Adrenal gland (tissue), 12 donors: ENCODE measurements around the gene GPATCH8. TPM values are rescaled to one million over a fixed set of nuclear protein-coding genes. Genes with fewer than 3 reads are reported as not detected.
A peak's percentile ranks its signal among the peaks of the same experiment; 100 is the strongest.

Source experiments
- DNase-seq, 7 donors: peaks; one replicate each; pipeline ENCODE4 v3.0.0-alpha.2; 2019 to 2020
- H3K27ac ChIP-seq, 5 donors: fragments of 200-600 bp; sonication (generic) in 4 of 5; 1 replicate in 3 of 5; 2 replicates in 2 of 5; pipeline versions ENCODE4 v1.5.1 to v1.8.0; 2016 to 2020; ENCODE audit warnings: mild to moderate bottlenecking in 1 of 5
- H3K27me3 ChIP-seq: fragments of 200-600 bp; 2 replicates; pipeline ENCODE4 v1.8.0; 2021
- H3K36me3 ChIP-seq, 2 donors: fragments of 200-600 bp; replicated peaks in 1 of 2; 1 replicate in 1 of 2; 2 replicates in 1 of 2; pipeline versions ENCODE4 v1.5.1 to v1.8.0; 2018 to 2022
- H3K4me1 ChIP-seq, 2 donors: fragments of 200-600 bp; replicated peaks in 1 of 2; 1 replicate in 1 of 2; 2 replicates in 1 of 2; pipeline versions ENCODE4 v1.5.1 to v1.8.0; 2018 to 2021
- H3K4me3 ChIP-seq, 4 donors: fragments of 200-600 bp; sonication (generic) in 3 of 4; one replicate each; pipeline ENCODE4 v1.5.1; 2016 to 2018
- H3K9me3 ChIP-seq, 3 donors: fragments of 200-600 bp; sonication (generic) in 1 of 3; replicated peaks in 1 of 3; 1 replicate in 2 of 3; 2 replicates in 1 of 3; pipeline versions ENCODE4 v1.5.1 to v1.8.0; 2016 to 2021
- POLR2A ChIP-seq, 2 donors: fragments of 450-650 bp; IDR thresholded peaks; one replicate each; pipeline ENCODE4 v1.6.1; 2017; ENCODE audit warnings: antibody characterized with exemption in 2 of 2, mild to moderate bottlenecking in 2 of 2, moderate library complexity in 1 of 2
- WGBS, 4 donors: extraction: QIAGEN DNeasy Blood & Tissue Kit in 2 of 4; methylation state at CpG; one replicate each; pipeline versions ENCODE4 v1.1.5 to v1.1.7; 2013 to 2017; 5-methylcytosine and 5-hydroxymethylcytosine counted together
- intact Hi-C, 2 donors: fragments of 100-400 bp; cut with DNase I; formaldehyde crosslinking; loops; one replicate each; pipeline versions ENCODE4 v1.14.1 to v1.15.0; 2022 to 2023
- polyA plus RNA-seq, 3 donors: library from polyadenylated mRNA; stranded (reverse); fragments of 200-250 nt in 2 of 3; fragments of 350-450 nt in 1 of 3; fragmentation: Illumina TruSeq in 1 of 3; extraction: RNeasy Lipid Tissue Mini Kit (QIAGEN cat#74804) in 1 of 3; gene quantifications; one replicate each; pipeline ENCODE4 v1.2.3, GENCODE V29; 2013 to 2014
- total RNA-seq, 9 donors: library from RNA; depleted of rRNA in 4 of 9; stranded (reverse); fragments of >200 nt in 4 of 9; fragments of 120-200 nt in 1 of 9; fragmentation: NEBNext Ultra II Directional in 1 of 9; extraction: Animal tissue kit (Norgen Biotek cat#: 25700) in 1 of 9; gene quantifications; one replicate each; pipeline versions ENCODE4 v1.1.0 to v1.2.4, GENCODE V29; 2013 to 2023
- TF ChIP-seq, protein P1 (sequence below), 6 experiments: fragments of 450-650 bp in 4 of 6; fragments of 200-600 bp in 2 of 6; sonication (generic) in 1 of 6; IDR thresholded peaks; 1 replicate in 5 of 6; 2 replicates in 1 of 6; pipeline versions ENCODE4 v1.5.1 to v1.8.0; 2016 to 2021; ENCODE audit warnings: antibody characterized with exemption in 6 of 6, mild to moderate bottlenecking in 2 of 6, moderate library complexity in 1 of 6
- donor health status: healthy with polysubstance abuse.
- donor health status: Bipolar disorder and iron deficiency.
- donor health status: DM: yes; HTN: yes; CAD: no.
- donor health status: DM: no; HTN: no; CAD: no.
- donor health status: DM: no; HTN: no; CAD: no.
- donor health status: DM: yes; HTN: yes; CAD: no.

Gene GPATCH8
- total and polyA plus RNA-seq, 12 donors: 7.2 to 33.6 (median 28.8) TPM

DNA sequence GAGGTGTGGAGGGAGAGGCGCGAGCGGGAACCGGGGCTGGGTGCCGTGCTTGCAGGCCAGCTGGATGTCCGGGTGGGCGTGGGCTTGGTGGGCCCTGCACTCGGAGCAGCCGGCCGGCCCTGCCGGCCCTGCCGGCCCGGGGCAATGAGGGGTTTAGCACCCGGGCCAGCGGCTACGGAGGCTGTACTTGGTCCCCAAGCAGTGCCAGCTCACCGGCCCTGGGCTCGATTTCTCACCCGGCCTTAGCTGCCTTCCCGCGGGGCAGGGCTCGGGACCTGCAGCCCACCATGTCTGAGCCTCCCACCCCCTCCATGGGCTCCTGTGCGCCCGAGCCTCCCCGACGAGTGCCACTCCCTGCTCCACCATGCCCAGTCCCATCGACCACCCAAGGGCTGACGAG lies 24.7 kb upstream of the GPATCH8 start:
- 92 to 93% (median 93%) methylated on average over 16 to 28 of the region's 28 CpGs; no CpG with 5 or more reads in 1 of the 4 donors for WGBS, 4 donors
- H3K36me3 ChIP-seq: no peaks in the 10 kb centered on the region
- no peaks in the 10 kb centered on the region for H3K4me1 ChIP-seq
- H3K27me3 ChIP-seq: peaks cover 4% of the 10 kb centered on the region
- TF ChIP-seq, protein P1, sequence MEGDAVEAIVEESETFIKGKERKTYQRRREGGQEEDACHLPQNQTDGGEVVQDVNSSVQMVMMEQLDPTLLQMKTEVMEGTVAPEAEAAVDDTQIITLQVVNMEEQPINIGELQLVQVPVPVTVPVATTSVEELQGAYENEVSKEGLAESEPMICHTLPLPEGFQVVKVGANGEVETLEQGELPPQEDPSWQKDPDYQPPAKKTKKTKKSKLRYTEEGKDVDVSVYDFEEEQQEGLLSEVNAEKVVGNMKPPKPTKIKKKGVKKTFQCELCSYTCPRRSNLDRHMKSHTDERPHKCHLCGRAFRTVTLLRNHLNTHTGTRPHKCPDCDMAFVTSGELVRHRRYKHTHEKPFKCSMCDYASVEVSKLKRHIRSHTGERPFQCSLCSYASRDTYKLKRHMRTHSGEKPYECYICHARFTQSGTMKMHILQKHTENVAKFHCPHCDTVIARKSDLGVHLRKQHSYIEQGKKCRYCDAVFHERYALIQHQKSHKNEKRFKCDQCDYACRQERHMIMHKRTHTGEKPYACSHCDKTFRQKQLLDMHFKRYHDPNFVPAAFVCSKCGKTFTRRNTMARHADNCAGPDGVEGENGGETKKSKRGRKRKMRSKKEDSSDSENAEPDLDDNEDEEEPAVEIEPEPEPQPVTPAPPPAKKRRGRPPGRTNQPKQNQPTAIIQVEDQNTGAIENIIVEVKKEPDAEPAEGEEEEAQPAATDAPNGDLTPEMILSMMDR (IDR thresholded peaks at IDR 0.05): no peak
- no peak for TF ChIP-seq POLR2A (IDR thresholded peaks at IDR 0.05)
- H3K27ac ChIP-seq: no peak overlapping the region
- H3K4me3 ChIP-seq: no peak overlapping the region
- intact Hi-C loops: loop anchor here in 1 of 2 donors (10.0 kb wide), 1 partner anchor 323 kb away; no protein-coding TSS in a partner anchor
- no peaks in the 10 kb centered on the region for H3K9me3 ChIP-seq
- no peak for DNase-seq

GRCh38 chr17:44527102-44527501 lies 23.9 kb upstream of the GPATCH8 start:
- Histone ChIP-seq H3K27ac (no peak overlapping the region), H3K27me3 (peaks cover 4% of the 10 kb centered on the region), H3K36me3 (no peaks in the 10 kb centered on the region), H3K9me3 (no peaks in the 10 kb centered on the region), H3K4me3 (no peak overlapping the region), H3K4me1 (no peaks in the 10 kb centered on the region)
- DNase-seq: no peak
- intact Hi-C loops: loop anchor here in 1 of 2 donors (10.0 kb wide), 1 partner anchor 322 kb away; no protein-coding TSS in a partner anchor
- TF ChIP-seq, protein P1 (IDR thresholded peaks at IDR 0.05): no peak
- TF ChIP-seq POLR2A (IDR thresholded peaks at IDR 0.05): no peak
- 89 to 97% (median 93%) methylated on average over 1 of the region's 1 CpG for WGBS, 4 donors

- DNase-seq: no peak
- Histone ChIP-seq H3K9me3 (no peaks in the 10 kb centered on the region), H3K4me1 (no peaks in the 10 kb centered on the region), H3K36me3 (no peaks in the 10 kb centered on the region), H3K27me3 (no peaks in the 10 kb centered on the region), H3K27ac (no peak overlapping the region), H3K4me3 (no peak overlapping the region)
- TF ChIP-seq, protein P1 (IDR thresholded peaks at IDR 0.05): no peak
- TF ChIP-seq POLR2A (IDR thresholded peaks at IDR 0.05): no peak
- intact Hi-C loops: loop anchor here in 1 of 2 donors (10.0 kb wide), 1 partner anchor 319 kb away; no protein-coding TSS in a partner anchor
- WGBS, 4 donors: 62 to 69% (median 65%) methylated on average over 3 of the region's 3 CpGs
These were observed 20.4 kb upstream of the GPATCH8 start for GRCh38 chr17:44523672-44523972.

GRCh38 chr17:44522883-44523671 lies 19.9 kb upstream of the GPATCH8 start:
- Histone ChIP-seq H3K36me3 (no peaks in the 10 kb centered on the region), H3K4me1 (no peaks in the 10 kb centered on the region), H3K4me3 (no peak overlapping the region), H3K27ac (no peak overlapping the region), H3K27me3 (no peaks in the 10 kb centered on the region), H3K9me3 (no peaks in the 10 kb centered on the region)
- WGBS, 4 donors: 53 to 70% (median 58%) methylated on average over 12 to 14 of the region's 14 CpGs
- intact Hi-C loops: loop anchor here in 1 of 2 donors (10.0 kb wide), 1 partner anchor 318 kb away; no protein-coding TSS in a partner anchor
- TF ChIP-seq, protein P1 (IDR thresholded peaks at IDR 0.05): peak; percentile 36 to 65 (median 58)
- TF ChIP-seq POLR2A (IDR thresholded peaks at IDR 0.05): no peak
- peak; percentile 62 to 86 (median 80) for DNase-seq
